PC-9 (cell line): ENCODE results near the gene SIK2. TPM values are rescaled to one million over a fixed set of nuclear protein-coding genes. Genes with fewer than 3 reads are reported as not detected.

Source experiments
- BruUV-seq: library from RNA; stranded (reverse); fragments of 400-500 nt; replicated peaks from 2 replicates; lab custom pipeline; 2021; lab: Mats Ljungman, UMichigan
- CTCF ChIA-PET: fragments of 300-600 bp; sonication (Branson Sonifier 250); formaldehyde crosslinking; loops from one replicate; lab custom pipeline; 2022; ENCODE audit warnings: antibody characterized with exemption; lab: Charles Lee
- POLR2A ChIA-PET: fragments of 300-600 bp; sonication (Branson Sonifier 250); formaldehyde crosslinking; loops from one replicate; lab custom pipeline; 2022; ENCODE audit warnings: antibody characterized with exemption; ENCODE audit not compliant: unreplicated experiment; lab: Charles Lee
- DNase-seq, 2 experiments: peaks; one replicate each; pipeline versions ENCODE4 v3.0.0 to v3.0.0-alpha.2; 2015 to 2022; ENCODE audit warnings: mixed read lengths in 1 of 2
- H2AFZ ChIP-seq: fragments of 200-600 bp; sonication (generic); 2 replicates; pipeline ENCODE4 v1.8.1; 2017; ENCODE audit warnings: antibody characterized with exemption
- H3F3A ChIP-seq: fragments of 200-600 bp; sonication (generic); 2 replicates; pipeline ENCODE4 v1.8.1; 2017; ENCODE audit warnings: antibody characterized with exemption, mild to moderate bottlenecking, low read depth; ENCODE audit not compliant: insufficient read depth
- H3K27ac ChIP-seq: fragments of 200-600 bp; sonication (generic); 2 replicates; pipeline ENCODE4 v1.6.1; 2016; ENCODE audit warnings: mixed run types
- H3K27me3 ChIP-seq: fragments of 200-600 bp; sonication (generic); 2 replicates; pipeline ENCODE4 v1.6.1; 2016; ENCODE audit warnings: low read depth, mixed run types; ENCODE audit not compliant: insufficient read depth
- H3K36me3 ChIP-seq: fragments of 200-600 bp; sonication (generic); 2 replicates; pipeline ENCODE4 v1.6.1; 2016; ENCODE audit warnings: low read depth, mixed run types
- H3K4me1 ChIP-seq: fragments of 200-600 bp; sonication (generic); replicated peaks from 2 replicates; pipeline ENCODE4 v1.6.1; 2016; ENCODE audit warnings: mixed run types; ENCODE audit not compliant: insufficient read depth
- H3K4me2 ChIP-seq: fragments of 200-600 bp; sonication (generic); 2 replicates; pipeline ENCODE4 v1.6.1; 2017; ENCODE audit warnings: mixed run types
- H3K4me3 ChIP-seq: fragments of 200-600 bp; sonication (generic); 2 replicates; pipeline ENCODE4 v1.6.1; 2016; ENCODE audit warnings: mixed run types
- H3K79me2 ChIP-seq: fragments of 200-600 bp; sonication (generic); 2 replicates; pipeline ENCODE4 v1.6.1; 2017; ENCODE audit warnings: low read depth, mixed run types
- H3K9me2 ChIP-seq: fragments of 200-600 bp; sonication (generic); 2 replicates; pipeline ENCODE4 v1.8.1; 2017; ENCODE audit warnings: mild to moderate bottlenecking; ENCODE audit not compliant: insufficient read depth
- H3K9me3 ChIP-seq: fragments of 200-600 bp; sonication (generic); 2 replicates; pipeline ENCODE4 v1.8.1; 2016; ENCODE audit warnings: low read depth; ENCODE audit not compliant: insufficient read depth
- H4K20me1 ChIP-seq: fragments of 200-600 bp; sonication (generic); 2 replicates; pipeline ENCODE4 v1.8.1; 2017; ENCODE audit not compliant: insufficient read depth
- CTCF ChIP-seq: fragments of 200-600 bp; sonication (generic); conservative IDR thresholded peaks from 2 replicates; pipeline ENCODE4 v1.6.1; 2017; ENCODE audit warnings: mixed run types, antibody characterized with exemption, mild to moderate bottlenecking, moderate library complexity
- EZH2 ChIP-seq: fragments of 200-600 bp; sonication (generic); IDR thresholded peaks from 2 replicates; pipeline ENCODE4 v1.8.0; 2017; ENCODE audit warnings: antibody characterized with exemption, low read depth
- intact Hi-C: fragments of 100-400 bp; cut with micrococcal nuclease; formaldehyde crosslinking; loops from one replicate; pipeline ENCODE4 v1.10.0; 2022; ENCODE audit not compliant: unreplicated experiment
- total RNA-seq: library from RNA; stranded (reverse); gene quantifications from 2 replicates; pipeline ENCODE4 v1.2.3, GENCODE V29; 2021

Gene SIK2
- total RNA-seq, 1 experiment from 2014 or later: 16.2 TPM

- ChIA-PET POLR2A (no interaction called here), CTCF (no interaction called here)
- H3F3A ChIP-seq: peaks cover 11% of the 10 kb centered on the region; the same call in 1 of the 2 replicates
- H3K36me3 ChIP-seq: peaks cover 14% of the 10 kb centered on the region
- H3K4me3 ChIP-seq: no peak overlapping the region
- no TSS peak for BruUV-seq
- no peak overlapping the region for H3K4me2 ChIP-seq
- peaks cover 19% of the 10 kb centered on the region; the same call in 1 of the 2 replicates for H4K20me1 ChIP-seq
- H3K27me3 ChIP-seq: no peaks in the 10 kb centered on the region
- no peak for TF ChIP-seq CTCF
- no peak for TF ChIP-seq EZH2
- H3K79me2 ChIP-seq: no peaks in the 10 kb centered on the region
- intact Hi-C loops: loop anchor here (10.0 kb wide), 1 partner anchor 69 kb away; no protein-coding TSS in a partner anchor
- H2AFZ ChIP-seq: no peak overlapping the region
- H3K4me1 ChIP-seq: no peaks in the 10 kb centered on the region
- no peak for DNase-seq
- no peak overlapping the region for H3K27ac ChIP-seq
- no peaks in the 10 kb centered on the region for H3K9me2 ChIP-seq
- H3K9me3 ChIP-seq: no peaks in the 10 kb centered on the region
Measured at GRCh38 chr11:111684251-111684650, 82.0 kb downstream of the SIK2 start.

GRCh38 chr11:111688013-111688412, 85.8 kb downstream of the SIK2 start:
- Histone ChIP-seq H3K27me3 (no peaks in the 10 kb centered on the region), H3K36me3 (peaks cover 26% of the 10 kb centered on the region), H3K27ac (no peak overlapping the region), H3K9me3 (no peaks in the 10 kb centered on the region), H3F3A (peaks cover 11% of the 10 kb centered on the region; the same call in 1 of the 2 replicates), H3K4me2 (no peak overlapping the region), H3K4me3 (no peak overlapping the region), H2AFZ (no peak overlapping the region), H4K20me1 (peaks cover 19% of the 10 kb centered on the region; the same call in 1 of the 2 replicates), H3K79me2 (no peaks in the 10 kb centered on the region), H3K4me1 (no peaks in the 10 kb centered on the region), H3K9me2 (no peaks in the 10 kb centered on the region)
- DNase-seq: no peak
- BruUV-seq: no TSS peak
- intact Hi-C loops: loop anchor here (10.0 kb wide), 1 partner anchor 73 kb away; no protein-coding TSS in a partner anchor
- POLR2A ChIA-PET: no interaction called here
- TF ChIP-seq EZH2: no peak
- CTCF ChIA-PET: no interaction called here

GRCh38 chr11:111691176-111691575, 88.9 kb downstream of the SIK2 start:
- no peak for DNase-seq
- H3K36me3 ChIP-seq: peaks cover 32% of the 10 kb centered on the region
- no TSS peak for BruUV-seq
- peaks cover 11% of the 10 kb centered on the region; the same call in 1 of the 2 replicates for H3F3A ChIP-seq
- H3K27me3 ChIP-seq: no peaks in the 10 kb centered on the region
- POLR2A ChIA-PET: no interaction called here
- TF ChIP-seq CTCF (no peak), EZH2 (no peak)
- intact Hi-C loops: no loop called here
- no peaks in the 10 kb centered on the region for H3K79me2 ChIP-seq
- no peak overlapping the region for H2AFZ ChIP-seq
- no peaks in the 10 kb centered on the region for H3K9me3 ChIP-seq
- no peak overlapping the region for H3K4me2 ChIP-seq
- CTCF ChIA-PET: no interaction called here
- no peaks in the 10 kb centered on the region for H3K9me2 ChIP-seq
- H3K27ac ChIP-seq: no peak overlapping the region
- no peaks in the 10 kb centered on the region for H3K4me1 ChIP-seq
- peaks cover 17% of the 10 kb centered on the region; the same call in 1 of the 2 replicates for H4K20me1 ChIP-seq
- no peak overlapping the region for H3K4me3 ChIP-seq

- CTCF ChIA-PET: no interaction called here
- Histone ChIP-seq H2AFZ (no peak overlapping the region), H3K9me3 (no peaks in the 10 kb centered on the region), H3K27ac (no peak overlapping the region), H3K27me3 (no peaks in the 10 kb centered on the region), H4K20me1 (peaks cover 12% of the 10 kb centered on the region; the same call in 1 of the 2 replicates), H3K4me1 (no peaks in the 10 kb centered on the region), H3K36me3 (peaks cover 32% of the 10 kb centered on the region), H3F3A (peaks cover 11% of the 10 kb centered on the region; the same call in 1 of the 2 replicates), H3K4me2 (no peak overlapping the region), H3K9me2 (no peaks in the 10 kb centered on the region), H3K79me2 (no peaks in the 10 kb centered on the region), H3K4me3 (no peak overlapping the region)
- no peak for DNase-seq
- no TSS peak for BruUV-seq
- POLR2A ChIA-PET: no interaction called here
- intact Hi-C loops: no loop called here
- no peak for TF ChIP-seq CTCF
- no peak for TF ChIP-seq EZH2
Measured at GRCh38 chr11:111691741-111692140, 89.5 kb downstream of the SIK2 start.
